HAP-1 (cell line): ENCODE measurements around the gene CD300LD.
A peak's percentile ranks its signal among the peaks of the same experiment; 100 is the strongest.

Source experiments
- DNase-seq, 2 experiments: peaks; one replicate each; pipeline ENCODE4 v3.0.0-alpha.2; 2016 to 2020; ENCODE audit warnings: low spot score in 2 of 2
- H3K27me3 ChIP-seq: fragments of 250-450 bp; sonication (Bioruptor Pico); 2 replicates; pipeline ENCODE4 v1.5.1; 2020; ENCODE audit warnings: low read depth, mild to moderate bottlenecking, moderate library complexity
- H3K36me3 ChIP-seq: fragments of 250-450 bp; sonication (Bioruptor Pico); replicated peaks from 2 replicates; pipeline ENCODE4 v1.5.1; 2020; ENCODE audit warnings: mild to moderate bottlenecking
- H3K4me1 ChIP-seq: fragments of 250-450 bp; sonication (Bioruptor Pico); 2 replicates; pipeline ENCODE4 v1.5.1; 2020; ENCODE audit warnings: mild to moderate bottlenecking
- H3K4me3 ChIP-seq: fragments of 250-450 bp; sonication (Bioruptor Pico); 2 replicates; pipeline ENCODE4 v1.5.1; 2020; ENCODE audit warnings: mild to moderate bottlenecking, moderate library complexity
- H3K9me3 ChIP-seq: fragments of 250-450 bp; sonication (Bioruptor Pico); 2 replicates; pipeline ENCODE4 v1.5.1; 2020; ENCODE audit warnings: mild to moderate bottlenecking, moderate library complexity
- in situ Hi-C: fragments of 300-500 bp; cut with MboI; formaldehyde crosslinking; loops from 3 replicates; pipeline ENCODE4 v1.14.3; 2020; ENCODE audit warnings: low sequenced_read_pairs, inconsistent platforms, mixed read lengths

Gene CD300LD

GRCh38 chr17:74541176-74542111 lies 50.6 kb downstream of the CD300LD start:
- Histone ChIP-seq H3K36me3 (no peaks in the 10 kb centered on the region), H3K9me3 (peaks cover 2% of the 10 kb centered on the region; the same call in 1 of the 2 replicates), H3K4me1 (no peaks in the 10 kb centered on the region), H3K27me3 (no peaks in the 10 kb centered on the region), H3K4me3 (no peak overlapping the region)
- no peak for DNase-seq
- in situ Hi-C loops: no loop called here

DNA sequence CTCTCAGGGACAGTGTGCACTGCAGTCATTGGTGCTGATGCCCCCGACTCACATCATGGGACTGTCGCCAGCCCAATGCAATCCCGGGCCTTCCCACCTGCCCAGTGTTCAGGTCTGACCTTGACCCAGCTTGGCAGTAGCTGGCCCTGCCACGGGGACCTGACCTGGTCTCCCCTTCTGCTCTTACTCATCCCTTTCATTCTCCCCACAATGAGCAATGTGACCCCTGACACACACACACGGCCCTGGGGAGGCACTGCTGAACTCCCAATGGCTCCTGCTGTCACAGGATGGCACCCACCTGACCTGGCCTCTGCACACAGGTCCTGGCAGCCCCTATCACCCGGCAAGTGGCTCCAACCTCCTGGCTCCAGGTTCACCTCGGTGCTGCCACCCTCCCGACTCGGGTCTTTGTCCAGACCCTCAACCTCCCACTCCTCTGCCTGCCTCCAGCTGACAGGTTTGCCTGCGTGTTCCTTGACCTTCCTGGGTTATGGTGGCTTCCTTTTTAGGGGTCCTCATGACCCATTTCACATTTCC lies 52.7 kb downstream of the CD300LD start:
- H3K4me3 ChIP-seq: no peak overlapping the region
- in situ Hi-C loops: no loop called here
- DNase-seq: no peak
- no peaks in the 10 kb centered on the region for H3K36me3 ChIP-seq
- no peaks in the 10 kb centered on the region for H3K4me1 ChIP-seq
- no peaks in the 10 kb centered on the region for H3K27me3 ChIP-seq
- H3K9me3 ChIP-seq: peaks cover 2% of the 10 kb centered on the region; the same call in 1 of the 2 replicates

GRCh38 chr17:74536890-74537289 lies 55.2 kb downstream of the CD300LD start:
- Histone ChIP-seq H3K4me1 (no peaks in the 10 kb centered on the region), H3K27me3 (no peaks in the 10 kb centered on the region), H3K4me3 (no peak overlapping the region), H3K36me3 (no peaks in the 10 kb centered on the region), H3K9me3 (peaks cover 2% of the 10 kb centered on the region; the same call in 1 of the 2 replicates)
- DNase-seq: no peak
- in situ Hi-C loops: no loop called here

DNA sequence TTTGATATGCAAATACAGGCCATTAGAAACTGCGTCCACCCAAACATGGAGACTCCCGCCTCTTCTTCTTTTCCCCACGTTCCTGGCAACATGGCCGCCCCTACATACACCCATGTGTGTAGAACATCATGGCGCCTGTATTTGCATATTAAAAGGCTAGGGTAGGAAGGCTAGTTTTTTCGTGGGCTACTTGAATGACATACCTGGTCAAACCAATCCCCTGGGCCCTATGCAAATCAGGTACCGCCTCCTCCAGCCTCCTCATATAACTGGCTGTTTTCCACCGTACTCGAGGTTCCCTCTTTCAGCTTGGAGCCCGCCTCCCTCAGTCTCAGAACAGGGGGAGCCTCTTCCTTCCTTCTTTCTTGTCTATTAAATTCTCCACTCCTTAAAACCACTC lies 60.0 kb downstream of the CD300LD start:
- DNase-seq: peak; percentile 63 to 74
- peak overlapping the region; percentile 23 for H3K4me3 ChIP-seq
- in situ Hi-C loops: no loop called here

DNA sequence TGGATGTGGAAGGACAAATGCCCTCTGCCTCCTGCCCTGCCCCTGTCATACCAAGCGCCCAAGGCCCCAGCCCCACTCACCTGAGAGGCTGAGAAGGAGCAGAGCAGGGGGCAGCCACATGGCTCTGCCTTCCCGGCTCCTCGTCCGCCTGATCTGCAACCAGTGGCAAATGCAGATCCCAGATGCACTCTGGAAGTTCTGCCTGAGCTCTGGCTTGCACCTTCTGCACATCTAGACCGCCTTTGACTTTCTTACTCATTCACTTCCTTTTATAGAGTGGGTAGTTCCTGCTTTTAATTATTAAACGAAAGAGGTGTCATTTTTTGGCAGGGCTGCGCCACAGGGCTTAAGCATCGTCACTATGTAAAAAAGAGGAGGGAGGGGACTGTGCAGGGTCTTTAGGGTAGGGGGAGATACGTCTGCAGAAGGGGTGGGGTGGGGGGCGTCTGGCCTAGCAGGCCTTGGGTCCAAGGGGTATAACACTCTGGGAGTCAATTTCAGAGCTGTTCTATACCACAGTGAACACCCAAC lies 60.8 kb downstream of the CD300LD start, which contains the start of gene CD300LB:
CD300LB (minus strand) TSS at position 245 of the 531 bp plus-strand sequence; CDS start at position 120, 125 bp downstream.
- H3K4me3 ChIP-seq: peak within 1 kb of the TSS; percentile 23
- in situ Hi-C loops: no loop called here
- DNase-seq: no peak
- no peaks in the 10 kb centered on the region for H3K9me3 ChIP-seq
- no peaks in the 10 kb centered on the region for H3K36me3 ChIP-seq
- no peaks in the 10 kb centered on the region for H3K27me3 ChIP-seq
- no peaks in the 10 kb centered on the region for H3K4me1 ChIP-seq

More for the DNA sequence above, 60.0 kb downstream of the CD300LD start:
- no peaks in the 10 kb centered on the region for H3K36me3 ChIP-seq
- no peaks in the 10 kb centered on the region for H3K4me1 ChIP-seq
- H3K27me3 ChIP-seq: no peaks in the 10 kb centered on the region
- H3K9me3 ChIP-seq: peaks cover 2% of the 10 kb centered on the region; the same call in 1 of the 2 replicates

- Histone ChIP-seq H3K36me3 (no peaks in the 10 kb centered on the region), H3K4me1 (no peaks in the 10 kb centered on the region), H3K9me3 (no peaks in the 10 kb centered on the region), H3K4me3 (no peak overlapping the region), H3K27me3 (no peaks in the 10 kb centered on the region)
- no peak for DNase-seq
- in situ Hi-C loops: no loop called here
Observed at GRCh38 chr17:74530831-74531150, 61.3 kb downstream of the CD300LD start.
